H1 (cell line): ENCODE measurements around the gene TNF. TPM values are rescaled to one million over a fixed set of nuclear protein-coding genes. Genes with fewer than 3 reads are reported as not detected.

Experiments used
- CTCF ChIA-PET: fragments of 300-600 bp; sonication (Branson Sonifier 250); formaldehyde crosslinking; loops from one replicate; lab custom pipeline; 2021; ENCODE audit not compliant: partially characterized antibody; lab: Charles Lee
- POLR2A ChIA-PET: fragments of 300-600 bp; sonication (Branson Sonifier 250); formaldehyde crosslinking; loops from one replicate; lab custom pipeline; 2021; ENCODE audit warnings: inconsistent platforms; ENCODE audit not compliant: partially characterized antibody; lab: Charles Lee
- DNase-seq, 2 experiments: peaks; one replicate each; pipeline versions ENCODE4 v3.0.0 to v3.0.0-alpha.2; 2010 to 2022; ENCODE audit warnings: low spot score in 2 of 2, low read depth in 1 of 2, mixed read lengths in 1 of 2
- FAIRE-seq: peaks from 2 replicates; lab custom pipeline; 2011; peaks lifted over from hg19 to GRCh38; lab: Jason Lieb, UNC
- H2AFZ ChIP-seq: 2 replicates; pipeline ENCODE4 v1.8.1; 2012; ENCODE audit warnings: low read length, inconsistent platforms
- H2AK5ac ChIP-seq: 2 replicates; pipeline ENCODE4 v1.6.1; 2013; ENCODE audit warnings: low read depth, low read length
- H2BK120ac ChIP-seq: replicated peaks from 2 replicates; pipeline ENCODE3; 2013; ENCODE audit warnings: low read depth, low read length, inconsistent platforms
- H2BK12ac ChIP-seq: 2 replicates; pipeline ENCODE4 v1.6.1; 2013; ENCODE audit warnings: low read depth, low read length
- H2BK15ac ChIP-seq: 2 replicates; pipeline ENCODE4 v1.6.1; 2013; ENCODE audit warnings: low read length
- H2BK20ac ChIP-seq: 2 replicates; pipeline ENCODE4 v1.6.1; 2013; ENCODE audit warnings: low read length
- H2BK5ac ChIP-seq: 2 replicates; pipeline ENCODE4 v1.6.1; 2013; ENCODE audit warnings: low read depth, low read length
- H3K14ac ChIP-seq: 2 replicates; pipeline ENCODE4 v1.6.1; 2013; ENCODE audit warnings: inconsistent platforms; ENCODE audit not compliant: insufficient read length
- H3K18ac ChIP-seq: 2 replicates; pipeline ENCODE4 v1.6.1; 2013; ENCODE audit warnings: low read length; ENCODE audit errors: extremely low read depth
- H3K23ac ChIP-seq: 2 replicates; pipeline ENCODE4 v1.6.1; 2013; ENCODE audit warnings: inconsistent platforms; ENCODE audit not compliant: insufficient read length
- H3K23me2 ChIP-seq: 2 replicates; pipeline ENCODE4 v1.6.1; 2013; ENCODE audit warnings: low read depth, low read length
- H3K27ac ChIP-seq: 2 replicates; pipeline ENCODE4 v1.6.1; 2011; ENCODE audit warnings: low read depth, low read length, inconsistent platforms
- H3K27me3 ChIP-seq, 4 experiments: replicated peaks in 1 of 4; 1 replicate in 1 of 4; 2 replicates in 3 of 4; pipeline versions ENCODE4 v1.6.1 to v1.8.1; 2011 to 2013; ENCODE audit warnings: low read length in 3 of 4, mild to moderate bottlenecking in 3 of 4, inconsistent platforms in 2 of 4, mixed read lengths in 2 of 4, moderate library complexity in 1 of 4; ENCODE audit not compliant: control insufficient read depth in 3 of 4, insufficient read depth in 3 of 4; ENCODE audit errors: extremely low read depth in 1 of 4
- H3K36me3 ChIP-seq, 4 experiments: 2 replicates each; pipeline versions ENCODE4 v1.6.1 to v1.8.1; 2011 to 2013; ENCODE audit warnings: mild to moderate bottlenecking in 4 of 4, low read length in 3 of 4, moderate library complexity in 2 of 4, control low read depth in 1 of 4, inconsistent platforms in 1 of 4; ENCODE audit not compliant: insufficient read depth in 4 of 4, control insufficient read depth in 2 of 4
- H3K4ac ChIP-seq: replicated peaks from 2 replicates; pipeline ENCODE3; 2013; ENCODE audit warnings: low read length, low read depth, mixed read lengths, inconsistent platforms; ENCODE audit not compliant: insufficient read length
- H3K4me1 ChIP-seq, 4 experiments: replicated peaks in 1 of 4; 1 replicate in 1 of 4; 2 replicates in 3 of 4; pipeline versions ENCODE4 v1.6.1 to v1.8.1; 2011 to 2013; ENCODE audit warnings: low read length in 3 of 4, inconsistent platforms in 2 of 4, mixed read lengths in 1 of 4; ENCODE audit not compliant: insufficient read depth in 4 of 4, control insufficient read depth in 3 of 4
- H3K4me2 ChIP-seq, 2 experiments: 2 replicates each; pipeline versions ENCODE4 v1.6.1 to v1.8.1; 2011 to 2013; ENCODE audit warnings: low read depth in 2 of 2, low read length in 2 of 2, control low read depth in 1 of 2, inconsistent platforms in 1 of 2, mild to moderate bottlenecking in 1 of 2; ENCODE audit not compliant: insufficient read depth in 1 of 2
- H3K4me3 ChIP-seq, 4 experiments: fragments of 200-600, 300-600 bp in 1 of 4; sonication (generic), shearing (Covaris generic), sonication (Bioruptor Twin) in 1 of 4; 2 replicates each; pipeline versions ENCODE4 v1.5.1 to v1.8.1; 2011 to 2016; ENCODE audit warnings: low read length in 4 of 4, low read depth in 3 of 4, control low read depth in 2 of 4, inconsistent platforms in 2 of 4, mild to moderate bottlenecking in 2 of 4, mixed read lengths in 1 of 4, moderate library complexity in 1 of 4; ENCODE audit not compliant: insufficient read depth in 2 of 4; ENCODE audit errors: extremely low read depth in 1 of 4
- H3K56ac ChIP-seq: replicated peaks from 2 replicates; pipeline ENCODE3; 2013; ENCODE audit warnings: low read depth, mild to moderate bottlenecking, mixed read lengths, low read length, inconsistent platforms; ENCODE audit not compliant: insufficient read length
- H3K79me1 ChIP-seq: 2 replicates; pipeline ENCODE4 v1.6.1; 2013; ENCODE audit warnings: low read depth, low read length, control low read depth
- H3K79me2 ChIP-seq, 2 experiments: 2 replicates each; pipeline versions ENCODE4 v1.6.1 to v1.8.1; 2012 to 2013; ENCODE audit warnings: low read length in 2 of 2, mild to moderate bottlenecking in 2 of 2, inconsistent platforms in 1 of 2; ENCODE audit not compliant: insufficient read depth in 2 of 2, control insufficient read depth in 1 of 2
- H3K9ac ChIP-seq, 4 experiments: replicated peaks in 1 of 4; 1 replicate in 1 of 4; 2 replicates in 3 of 4; pipeline versions ENCODE4 v1.6.1 to v1.8.1; 2011 to 2013; ENCODE audit warnings: low read depth in 3 of 4, low read length in 3 of 4, control low read depth in 2 of 4, mild to moderate bottlenecking in 2 of 4, moderate library complexity in 2 of 4, inconsistent platforms in 1 of 4; ENCODE audit errors: extremely low read depth in 1 of 4
- H3K9me3 ChIP-seq, 2 experiments: 2 replicates each; pipeline versions ENCODE4 v1.6.1 to v1.8.1; 2012 to 2013; ENCODE audit warnings: mild to moderate bottlenecking in 2 of 2, moderate library complexity in 2 of 2, control low read depth in 1 of 2, inconsistent platforms in 1 of 2, low read depth in 1 of 2, low read length in 1 of 2, mixed read lengths in 1 of 2; ENCODE audit not compliant: insufficient read depth in 2 of 2
- H4K20me1 ChIP-seq, 2 experiments: replicated peaks in 1 of 2; 2 replicates each; pipeline versions ENCODE3 to v1.8.1; 2011 to 2013; ENCODE audit warnings: inconsistent platforms in 2 of 2, low read length in 2 of 2, mild to moderate bottlenecking in 1 of 2; ENCODE audit not compliant: insufficient read depth in 2 of 2, control insufficient read depth in 1 of 2
- H4K5ac ChIP-seq: 2 replicates; pipeline ENCODE4 v1.6.1; 2013; ENCODE audit warnings: low read length, low read depth, mixed read lengths, inconsistent platforms; ENCODE audit not compliant: insufficient read length
- H4K8ac ChIP-seq: 2 replicates; pipeline ENCODE4 v1.8.0; 2013; ENCODE audit warnings: mild to moderate bottlenecking, moderate library complexity, low read length, inconsistent platforms; ENCODE audit not compliant: insufficient read depth; ENCODE audit errors: extremely low read depth
- H4K91ac ChIP-seq: replicated peaks from 2 replicates; pipeline ENCODE3; 2013; ENCODE audit warnings: low read length, mixed read lengths, inconsistent platforms; ENCODE audit not compliant: insufficient read length
- KDM4A ChIP-seq: IDR thresholded peaks from one replicate; pipeline ENCODE4 v1.7.1; 2012; ENCODE audit warnings: low read depth, mild to moderate bottlenecking, moderate library complexity, low read length, inconsistent platforms; ENCODE audit not compliant: severe bottlenecking
- POLR2A ChIP-seq, 2 experiments: IDR thresholded peaks; 1 replicate in 1 of 2; 2 replicates in 1 of 2; pipeline ENCODE4 v1.6.1; 2011; ENCODE audit warnings: low read depth in 2 of 2, low read length in 2 of 2, mild to moderate bottlenecking in 2 of 2; ENCODE audit errors: control extremely low read depth in 1 of 2
- SP2 ChIP-seq: IDR thresholded peaks from 2 replicates; pipeline ENCODE4 v1.6.1; 2012; ENCODE audit warnings: mild to moderate bottlenecking, low read length, inconsistent platforms
- WGBS, 2 experiments: shearing (Covaris generic) in 1 of 2; methylation state at CpG; one replicate each; pipeline versions ENCODE4 v1.1.6 to v1.1.7; 2013 to 2015; ENCODE audit warnings: low lambda C conversion rate in 2 of 2, mixed read lengths in 2 of 2, inconsistent platforms in 1 of 2, low coverage in 1 of 2, missing lambda C conversion rate in 1 of 2; ENCODE audit not compliant: insufficient replicate concordance in 2 of 2, insufficient coverage in 1 of 2, insufficient read length in 1 of 2; ENCODE audit errors: extremely low coverage in 1 of 2, missing lambda C conversion rate in 1 of 2; 5-methylcytosine and 5-hydroxymethylcytosine counted together
- polyA plus RNA-seq, 7 experiments: library from polyadenylated mRNA; depleted of rRNA in 3 of 7; stranded (reverse) in 5 of 7; unstranded in 2 of 7; fragments of >200 nt in 5 of 7; fragments of 200-250 nt in 2 of 7; gene quantifications; 1 replicate in 5 of 7; 2 replicates in 1 of 7; 4 replicates in 1 of 7; pipeline versions ENCODE4 v1.2.1 to v1.2.3, GENCODE V29; 2011 to 2013; ENCODE audit warnings: missing spikeins in 2 of 7, mixed read lengths in 2 of 7
- total RNA-seq: library from RNA; stranded (reverse); fragmentation: NEBNext Ultra II Directional; extraction: Animal tissue kit (Norgen Biotek cat#: 25700); gene quantifications from 2 replicates; pipeline ENCODE4 v1.2.1, GENCODE V29; 2021
- TF ChIP-seq, protein P1 (sequence below), 3 experiments: IDR thresholded peaks; 1 replicate in 2 of 3; 2 replicates in 1 of 3; pipeline versions ENCODE4 v1.5.1 to v1.6.1; 2011; ENCODE audit warnings: low read length in 3 of 3, mild to moderate bottlenecking in 3 of 3, inconsistent platforms in 2 of 3, low read depth in 1 of 3, moderate library complexity in 1 of 3; ENCODE audit not compliant: insufficient read depth in 1 of 3; ENCODE audit errors: control extremely low read depth in 1 of 3

Gene TNF
- total and polyA plus RNA-seq, 2 of the 8 experiments (the other 6 are each of a cell fraction or from before 2014, with no cell fraction given): not detected

DNA sequence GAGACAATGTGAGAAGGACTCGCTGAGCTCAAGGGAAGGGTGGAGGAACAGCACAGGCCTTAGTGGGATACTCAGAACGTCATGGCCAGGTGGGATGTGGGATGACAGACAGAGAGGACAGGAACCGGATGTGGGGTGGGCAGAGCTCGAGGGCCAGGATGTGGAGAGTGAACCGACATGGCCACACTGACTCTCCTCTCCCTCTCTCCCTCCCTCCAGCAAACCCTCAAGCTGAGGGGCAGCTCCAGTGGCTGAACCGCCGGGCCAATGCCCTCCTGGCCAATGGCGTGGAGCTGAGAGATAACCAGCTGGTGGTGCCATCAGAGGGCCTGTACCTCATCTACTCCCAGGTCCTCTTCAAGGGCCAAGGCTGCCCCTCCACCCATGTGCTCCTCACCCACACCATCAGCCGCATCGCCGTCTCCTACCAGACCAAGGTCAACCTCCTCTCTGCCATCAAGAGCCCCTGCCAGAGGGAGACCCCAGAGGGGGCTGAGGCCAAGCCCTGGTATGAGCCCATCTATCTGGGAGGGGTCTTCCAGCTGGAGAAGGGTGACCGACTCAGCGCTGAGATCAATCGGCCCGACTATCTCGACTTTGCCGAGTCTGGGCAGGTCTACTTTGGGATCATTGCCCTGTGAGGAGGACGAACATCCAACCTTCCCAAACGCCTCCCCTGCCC, 1.7 kb downstream of the TNF start:
- Histone ChIP-seq H4K91ac (no peak overlapping the region), H4K20me1 (no peaks in the 10 kb centered on the region), H2BK20ac (no peak overlapping the region), H3K14ac (no peak overlapping the region), H3K4ac (no peak overlapping the region), H4K8ac (no peak overlapping the region)
- POLR2A ChIA-PET: interaction anchor here (0.8 to 12.2 kb wide), 12 partner anchors 10 to 75 kb away, joined by 3 to 110 read pairs (median 4); partner anchors contain the start of genes ATP6V1G2, DDX39B, MCCD1 and NFKBIL1
- TF ChIP-seq, protein P1, sequence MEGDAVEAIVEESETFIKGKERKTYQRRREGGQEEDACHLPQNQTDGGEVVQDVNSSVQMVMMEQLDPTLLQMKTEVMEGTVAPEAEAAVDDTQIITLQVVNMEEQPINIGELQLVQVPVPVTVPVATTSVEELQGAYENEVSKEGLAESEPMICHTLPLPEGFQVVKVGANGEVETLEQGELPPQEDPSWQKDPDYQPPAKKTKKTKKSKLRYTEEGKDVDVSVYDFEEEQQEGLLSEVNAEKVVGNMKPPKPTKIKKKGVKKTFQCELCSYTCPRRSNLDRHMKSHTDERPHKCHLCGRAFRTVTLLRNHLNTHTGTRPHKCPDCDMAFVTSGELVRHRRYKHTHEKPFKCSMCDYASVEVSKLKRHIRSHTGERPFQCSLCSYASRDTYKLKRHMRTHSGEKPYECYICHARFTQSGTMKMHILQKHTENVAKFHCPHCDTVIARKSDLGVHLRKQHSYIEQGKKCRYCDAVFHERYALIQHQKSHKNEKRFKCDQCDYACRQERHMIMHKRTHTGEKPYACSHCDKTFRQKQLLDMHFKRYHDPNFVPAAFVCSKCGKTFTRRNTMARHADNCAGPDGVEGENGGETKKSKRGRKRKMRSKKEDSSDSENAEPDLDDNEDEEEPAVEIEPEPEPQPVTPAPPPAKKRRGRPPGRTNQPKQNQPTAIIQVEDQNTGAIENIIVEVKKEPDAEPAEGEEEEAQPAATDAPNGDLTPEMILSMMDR (IDR thresholded peaks at IDR 0.05; ENCODE audit: control extremely low read depth in 1 of 3, insufficient read depth in 1 of 3, low read depth in 1 of 3, low read length in 3 of 3): no peak
- TF ChIP-seq POLR2A (IDR thresholded peaks at IDR 0.05; ENCODE audit: control extremely low read depth in 1 of 2, low read depth in 2 of 2, low read length in 2 of 2): no peak
- TF ChIP-seq KDM4A: no peak
- TF ChIP-seq SP2: no peak
- TF ChIP-seq, all 59 proteins: peak for 0
- Histone ChIP-seq H3K4me2 (no peak overlapping the region), H3K4me1 (peaks cover 0 to 6% (median 5%) of the 10 kb centered on the region in 4 experiments; a peak in 6 of 7 replicates), H3K9ac (no peak overlapping the region), H3K56ac (no peak overlapping the region), H3K9me3 (no peaks in the 10 kb centered on the region), H3K18ac (no peak overlapping the region), H3K27ac (no peak overlapping the region), H2BK12ac (no peak overlapping the region), H3K4me3 (no peak overlapping the region), H3K23ac (no peak overlapping the region), H3K79me2 (no peaks in the 10 kb centered on the region), H2BK15ac (no peak overlapping the region; the same call in 1 of the 2 replicates), H2AFZ (no peak overlapping the region), H2BK120ac (no peak overlapping the region), H2BK5ac (no peak overlapping the region), H3K36me3 (no peaks in the 10 kb centered on the region), H2AK5ac (no peak overlapping the region), H3K79me1 (no peaks in the 10 kb centered on the region), H3K23me2 (peaks cover 9% of the 10 kb centered on the region; the same call in 1 of the 2 replicates), H3K27me3 (peaks cover 0 to 8% (median 7%) of the 10 kb centered on the region in 4 experiments; a peak in 5 of 7 replicates), H4K5ac (no peak overlapping the region)
- 87% methylated on average over 18 of the region's 19 CpGs; no CpG with 5 or more reads in 1 of the 2 experiments for WGBS, 2 experiments
- CTCF ChIA-PET: interaction anchor here (0.5 to 19.2 kb wide), 8 partner anchors 8 to 348 kb away, joined by 3 to 640 read pairs (median 11); partner anchors contain the start of genes ATP6V1G2, GPANK1, LST1 and LTB
- no peak for DNase-seq
- FAIRE-seq: no peak
